ENCODE results near the gene ILK. TPM values are rescaled to one million over a fixed set of nuclear protein-coding genes. Genes with fewer than 3 reads are reported as not detected.

The ILK gene
- total RNA-seq, 1 donor from 2014 or later, result 192 TPM

DNA sequence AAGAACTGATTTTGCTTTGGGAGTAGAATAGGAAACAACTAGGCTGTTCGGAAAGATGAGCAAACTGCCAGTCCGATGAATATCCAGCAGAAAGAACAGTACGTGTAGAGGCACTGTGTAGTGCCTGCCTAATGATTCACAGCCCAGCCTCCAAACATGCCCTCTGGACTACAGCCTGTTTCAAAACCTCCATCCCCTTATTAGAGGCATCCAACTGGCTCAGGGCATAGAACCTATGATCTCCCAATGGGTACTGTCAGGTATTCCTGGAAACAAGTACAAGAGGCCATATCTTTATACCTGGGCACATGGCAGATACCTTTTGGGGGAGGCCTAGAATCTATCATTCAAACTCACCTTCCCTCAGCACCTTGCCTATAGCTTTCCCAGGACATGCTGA is 5.0 kb upstream of the ILK start:
- TF ChIP-seq, protein P1, sequence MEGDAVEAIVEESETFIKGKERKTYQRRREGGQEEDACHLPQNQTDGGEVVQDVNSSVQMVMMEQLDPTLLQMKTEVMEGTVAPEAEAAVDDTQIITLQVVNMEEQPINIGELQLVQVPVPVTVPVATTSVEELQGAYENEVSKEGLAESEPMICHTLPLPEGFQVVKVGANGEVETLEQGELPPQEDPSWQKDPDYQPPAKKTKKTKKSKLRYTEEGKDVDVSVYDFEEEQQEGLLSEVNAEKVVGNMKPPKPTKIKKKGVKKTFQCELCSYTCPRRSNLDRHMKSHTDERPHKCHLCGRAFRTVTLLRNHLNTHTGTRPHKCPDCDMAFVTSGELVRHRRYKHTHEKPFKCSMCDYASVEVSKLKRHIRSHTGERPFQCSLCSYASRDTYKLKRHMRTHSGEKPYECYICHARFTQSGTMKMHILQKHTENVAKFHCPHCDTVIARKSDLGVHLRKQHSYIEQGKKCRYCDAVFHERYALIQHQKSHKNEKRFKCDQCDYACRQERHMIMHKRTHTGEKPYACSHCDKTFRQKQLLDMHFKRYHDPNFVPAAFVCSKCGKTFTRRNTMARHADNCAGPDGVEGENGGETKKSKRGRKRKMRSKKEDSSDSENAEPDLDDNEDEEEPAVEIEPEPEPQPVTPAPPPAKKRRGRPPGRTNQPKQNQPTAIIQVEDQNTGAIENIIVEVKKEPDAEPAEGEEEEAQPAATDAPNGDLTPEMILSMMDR (IDR thresholded peaks at IDR 0.05; ENCODE audit: borderline replicate concordance), result no peak
- H3K27ac ChIP-seq (replicated peaks), result peak overlapping the region; percentile 83
- H3K36me3 ChIP-seq, result peaks cover 36% of the 10 kb centered on the region
- H3K4me3 ChIP-seq, result no peak overlapping the region
- intact Hi-C loops (cut with micrococcal nuclease), result no loop called here
- DNase-seq, result no peak
- peaks cover 98% of the 10 kb centered on the region for H3K4me1 ChIP-seq
- no peaks in the 10 kb centered on the region for H3K9me3 ChIP-seq (replicated peaks)
- H3K27me3 ChIP-seq (ENCODE audit: low read depth), result no peaks in the 10 kb centered on the region

DNA sequence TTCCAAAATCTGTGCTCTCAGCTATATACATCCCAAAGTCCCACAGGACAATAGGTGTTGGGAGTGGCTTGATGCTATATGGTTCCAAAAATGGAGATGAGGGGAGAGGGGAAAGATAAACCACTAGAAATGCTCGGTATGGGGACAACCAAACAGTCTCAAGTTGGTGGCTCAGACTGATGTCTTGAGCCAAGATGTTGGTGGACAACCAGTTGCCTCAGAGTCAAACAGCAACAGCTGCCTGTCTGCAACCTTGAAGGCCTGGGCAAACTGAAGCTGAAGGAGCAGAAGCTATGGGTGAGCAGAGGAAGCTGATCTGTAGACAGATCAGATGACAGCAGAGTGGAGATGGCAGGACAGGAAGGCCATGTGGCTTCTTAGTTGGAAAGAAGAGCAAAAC is 4.1 kb upstream of the ILK start:
- intact Hi-C loops (cut with micrococcal nuclease), result no loop called here
- TF ChIP-seq, protein P1 (IDR thresholded peaks at IDR 0.05; ENCODE audit: borderline replicate concordance), result no peak
- H3K27me3 ChIP-seq (ENCODE audit: low read depth), result no peaks in the 10 kb centered on the region
- no peak for DNase-seq
- peaks cover 98% of the 10 kb centered on the region for H3K4me1 ChIP-seq
- peaks cover 36% of the 10 kb centered on the region for H3K36me3 ChIP-seq
- H3K9me3 ChIP-seq (replicated peaks), result no peaks in the 10 kb centered on the region
- H3K4me3 ChIP-seq, result no peak overlapping the region
- no peak overlapping the region for H3K27ac ChIP-seq (replicated peaks)

DNA sequence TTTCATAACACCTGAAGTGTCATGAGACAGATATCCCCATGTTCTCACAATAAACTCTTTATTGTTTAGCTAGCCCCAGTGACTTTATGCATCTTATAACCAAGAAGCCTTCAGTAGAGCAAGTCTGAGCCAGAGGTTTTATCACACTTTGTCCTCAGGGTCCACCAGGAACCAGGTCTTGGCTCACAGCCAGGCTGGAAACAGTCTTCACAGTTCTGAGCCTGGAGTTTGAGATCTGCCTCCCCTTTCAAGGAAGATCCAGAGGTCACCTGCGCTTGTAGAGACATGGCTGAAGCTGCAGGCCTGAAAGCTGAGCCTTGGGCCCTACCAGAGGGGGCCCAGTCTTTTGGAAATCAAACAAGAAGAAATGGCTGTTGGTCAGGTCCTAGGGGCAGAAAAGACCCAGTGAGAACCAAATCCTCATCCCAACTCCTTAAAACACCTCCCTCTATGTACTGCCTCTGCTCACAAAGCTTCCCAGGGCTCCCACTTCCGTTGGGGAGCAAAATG is 3.6 kb upstream of the ILK start:
- Histone ChIP-seq H3K4me1 (peaks cover 98% of the 10 kb centered on the region), H3K27ac (replicated peaks) (no peak overlapping the region), H3K9me3 (replicated peaks) (no peaks in the 10 kb centered on the region), H3K27me3 (ENCODE audit: low read depth) (no peaks in the 10 kb centered on the region), H3K36me3 (peaks cover 36% of the 10 kb centered on the region), H3K4me3 (no peak overlapping the region)
- no peak for DNase-seq
- TF ChIP-seq, protein P1 (IDR thresholded peaks at IDR 0.05; ENCODE audit: borderline replicate concordance), result no peak
- intact Hi-C loops (cut with micrococcal nuclease), result no loop called here

DNA sequence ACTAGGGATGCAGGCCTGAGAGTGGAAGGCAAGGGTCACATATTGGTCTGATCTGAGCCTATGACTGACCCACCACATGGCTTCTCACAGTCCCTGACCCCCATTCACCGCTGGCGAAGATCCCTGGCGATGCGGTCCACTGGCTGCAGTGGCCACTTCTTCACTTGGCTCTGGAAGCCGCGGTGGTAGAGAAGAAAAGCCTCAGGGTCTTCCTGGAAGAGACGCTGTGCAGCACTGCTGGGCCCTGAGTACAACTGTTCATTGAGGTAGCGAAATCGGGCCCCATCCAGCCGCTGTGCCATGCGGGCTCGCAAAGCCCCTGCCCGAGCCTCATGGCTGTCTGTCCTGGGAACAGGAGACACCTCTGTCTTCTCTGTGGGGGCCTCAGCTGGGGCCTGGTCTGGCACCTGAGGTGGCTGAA is 2.5 kb upstream of the ILK start:
- H3K36me3 ChIP-seq, result peaks cover 36% of the 10 kb centered on the region
- TF ChIP-seq, protein P1 (IDR thresholded peaks at IDR 0.05; ENCODE audit: borderline replicate concordance), result no peak
- no peak overlapping the region for H3K4me3 ChIP-seq
- DNase-seq, result no peak
- no peaks in the 10 kb centered on the region for H3K27me3 ChIP-seq (ENCODE audit: low read depth)
- peaks cover 98% of the 10 kb centered on the region for H3K4me1 ChIP-seq
- intact Hi-C loops (cut with micrococcal nuclease), result no loop called here
- no peaks in the 10 kb centered on the region for H3K9me3 ChIP-seq (replicated peaks)
- no peak overlapping the region for H3K27ac ChIP-seq (replicated peaks)

DNA sequence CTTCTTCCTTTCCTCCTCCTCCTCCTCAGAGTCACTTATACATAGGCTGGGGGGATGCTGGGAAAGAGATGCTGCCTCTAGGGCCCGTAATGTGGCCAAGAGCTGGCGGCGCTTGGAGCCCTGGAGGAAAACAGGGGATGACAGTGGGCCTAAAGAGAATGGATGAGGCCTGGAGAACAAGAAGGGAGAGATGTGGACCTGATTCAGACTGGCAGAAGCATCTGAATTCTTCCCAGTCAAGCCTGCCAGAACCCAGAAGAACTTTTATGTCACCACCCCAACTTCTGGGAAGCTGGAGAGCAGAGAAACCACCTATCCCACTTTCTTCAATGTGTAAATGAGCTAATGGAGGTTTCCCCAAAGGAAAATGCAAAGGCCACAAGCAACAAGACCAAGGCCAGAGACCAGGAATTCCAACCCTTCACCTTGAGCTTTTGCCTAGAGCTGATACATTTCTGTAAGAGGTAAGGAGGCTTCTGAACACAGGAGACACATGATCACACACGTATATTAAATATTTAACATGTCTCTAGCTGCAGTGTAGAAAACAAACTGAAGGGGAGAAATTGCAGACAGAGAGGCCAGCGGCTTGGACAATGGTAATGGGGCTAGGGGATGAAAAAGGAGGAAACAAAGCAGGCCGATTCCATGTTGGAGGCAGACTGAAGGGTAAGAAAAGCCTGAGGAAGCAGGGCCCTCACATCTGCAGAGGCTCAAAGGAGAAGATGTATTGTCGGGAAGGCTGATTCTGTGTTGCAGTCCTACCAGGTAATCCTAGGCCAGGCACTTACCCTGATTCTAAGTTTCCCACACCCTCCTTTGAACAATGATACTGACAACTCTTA is 1.3 kb upstream of the ILK start:
- H3K36me3 ChIP-seq, result peaks cover 36% of the 10 kb centered on the region
- peak overlapping the region; percentile 90 for H3K4me3 ChIP-seq
- H3K27me3 ChIP-seq (ENCODE audit: low read depth), result no peaks in the 10 kb centered on the region
- peak overlapping the region; percentile 98 for H3K27ac ChIP-seq (replicated peaks)
- no peaks in the 10 kb centered on the region for H3K9me3 ChIP-seq (replicated peaks)
- no peak for DNase-seq
- intact Hi-C loops (cut with micrococcal nuclease), result no loop called here
- TF ChIP-seq, protein P1 (IDR thresholded peaks at IDR 0.05; ENCODE audit: borderline replicate concordance), result no peak
- peaks cover 98% of the 10 kb centered on the region for H3K4me1 ChIP-seq
